NT2/D1 (cell line): ENCODE data around the gene FBXW8.

Source experiments
- DNase-seq: peaks from one replicate; pipeline ENCODE4 v3.0.0-alpha.2; 2011; ENCODE audit warnings: low read depth, low spot score
- H3K27me3 ChIP-seq: 2 replicates; pipeline ENCODE4 v1.6.0; 2011; ENCODE audit warnings: mild to moderate bottlenecking; ENCODE audit not compliant: insufficient read length, insufficient read depth
- H3K36me3 ChIP-seq: 2 replicates; pipeline ENCODE4 v1.6.1; 2011; ENCODE audit warnings: mild to moderate bottlenecking, low read length, mixed read lengths; ENCODE audit not compliant: insufficient read depth, insufficient read length
- H3K4me1 ChIP-seq: 2 replicates; pipeline ENCODE4 v1.5.1; 2011; ENCODE audit not compliant: insufficient read depth, insufficient read length
- H3K4me3 ChIP-seq: 2 replicates; pipeline ENCODE4 v1.5.1; 2011; ENCODE audit warnings: low read depth; ENCODE audit not compliant: insufficient read length
- H3K9ac ChIP-seq: 2 replicates; pipeline ENCODE4 v1.6.0; 2011; ENCODE audit warnings: low read depth; ENCODE audit not compliant: insufficient read length
- H3K9me3 ChIP-seq: 2 replicates; pipeline ENCODE4 v1.5.1; 2011; ENCODE audit warnings: mild to moderate bottlenecking, low read length; ENCODE audit not compliant: insufficient read depth
- SUZ12 ChIP-seq: IDR thresholded peaks from 2 replicates; pipeline ENCODE4 v1.6.1; 2011; ENCODE audit not compliant: insufficient read length, insufficient read depth; ENCODE audit errors: extremely low read depth
- YY1 ChIP-seq: IDR thresholded peaks from 2 replicates; pipeline ENCODE4 v1.6.1; 2011; ENCODE audit not compliant: insufficient read length, insufficient read depth
- ZNF274 ChIP-seq: IDR thresholded peaks from 2 replicates; pipeline ENCODE4 v1.6.1; 2011; ENCODE audit warnings: mild to moderate bottlenecking, low read depth, low read length

FBXW8 gene

GRCh38 chr12:117003883-117004404 lies 93.2 kb downstream of the FBXW8 start:
- no peaks in the 10 kb centered on the region for H3K27me3 ChIP-seq
- no peaks in the 10 kb centered on the region for H3K9me3 ChIP-seq
- TF ChIP-seq YY1, result no peak
- no peak for TF ChIP-seq SUZ12
- TF ChIP-seq ZNF274, result no peak
- H3K9ac ChIP-seq, result no peak overlapping the region
- H3K4me3 ChIP-seq, result no peak overlapping the region
- H3K4me1 ChIP-seq, result no peaks in the 10 kb centered on the region
- peaks cover 47% of the 10 kb centered on the region for H3K36me3 ChIP-seq
- DNase-seq, result no peak

- no peaks in the 10 kb centered on the region for H3K4me1 ChIP-seq
- TF ChIP-seq SUZ12, result no peak
- no peak for TF ChIP-seq ZNF274
- TF ChIP-seq YY1, result no peak
- no peaks in the 10 kb centered on the region for H3K27me3 ChIP-seq
- DNase-seq, result no peak
- peaks cover 3% of the 10 kb centered on the region; the same call in 1 of the 2 replicates for H3K9me3 ChIP-seq
- no peak overlapping the region for H3K9ac ChIP-seq
- peaks cover 50% of the 10 kb centered on the region for H3K36me3 ChIP-seq
- H3K4me3 ChIP-seq, result no peak overlapping the region
These were observed 94.8 kb downstream of the FBXW8 start for GRCh38 chr12:117005417-117006046.

- Histone ChIP-seq H3K36me3 (peaks cover 54% of the 10 kb centered on the region), H3K9me3 (peaks cover 3% of the 10 kb centered on the region; the same call in 1 of the 2 replicates), H3K9ac (no peak overlapping the region), H3K27me3 (no peaks in the 10 kb centered on the region), H3K4me3 (no peak overlapping the region), H3K4me1 (no peaks in the 10 kb centered on the region)
- no peak for DNase-seq
- no peak for TF ChIP-seq SUZ12
- no peak for TF ChIP-seq YY1
These were observed 95.6 kb downstream of the FBXW8 start for GRCh38 chr12:117006333-117006732.

DNA sequence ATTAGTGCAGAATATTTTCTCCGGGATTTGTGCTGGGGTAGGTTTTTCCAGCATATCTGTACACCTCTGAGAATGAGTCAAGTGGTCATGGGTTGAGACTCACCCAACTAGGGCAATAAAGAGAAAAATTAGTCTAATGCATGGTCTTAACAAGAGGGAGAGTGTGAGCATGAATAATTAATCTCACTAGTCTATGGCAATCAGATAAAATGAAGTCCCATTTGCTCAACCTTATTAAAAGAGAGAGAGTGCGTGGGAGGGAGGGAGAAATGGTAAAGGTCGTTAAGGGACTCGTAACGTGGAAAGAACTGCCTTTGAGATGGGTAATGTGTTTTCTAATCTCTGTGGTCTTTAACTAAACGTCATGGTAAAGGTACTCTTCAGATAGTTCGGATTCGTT lies 96.8 kb downstream of the FBXW8 start:
- Histone ChIP-seq H3K36me3 (peaks cover 57% of the 10 kb centered on the region), H3K9me3 (peaks cover 3% of the 10 kb centered on the region; the same call in 1 of the 2 replicates), H3K27me3 (no peaks in the 10 kb centered on the region), H3K4me3 (no peak overlapping the region), H3K4me1 (no peaks in the 10 kb centered on the region), H3K9ac (no peak overlapping the region)
- no peak for TF ChIP-seq SUZ12
- no peak for TF ChIP-seq YY1
- no peak for TF ChIP-seq ZNF274
- no peak for DNase-seq

DNA sequence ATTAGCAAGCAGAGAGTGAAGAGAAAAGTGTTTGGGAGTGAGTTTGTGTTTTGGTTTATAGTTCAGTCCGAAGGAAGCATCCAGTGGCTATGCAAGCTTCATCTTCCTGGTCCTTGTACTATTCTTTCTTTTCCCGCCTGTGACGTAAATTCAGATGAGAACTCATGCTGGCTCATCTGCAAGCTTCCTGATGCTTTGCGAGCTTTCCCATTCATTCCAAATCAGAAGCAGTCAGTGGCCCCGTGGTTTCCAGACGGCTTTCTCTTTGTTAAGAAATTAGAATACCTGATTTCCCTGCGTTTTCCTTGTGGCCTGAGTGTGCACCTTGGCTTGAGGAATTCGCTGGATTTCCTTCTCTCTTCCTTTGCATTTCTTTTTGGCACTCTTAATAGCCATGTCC lies 99.0 kb downstream of the FBXW8 start:
- TF ChIP-seq SUZ12 (no peak), ZNF274 (peak; percentile 64; the same call in 1 of the 2 replicates)
- H3K4me3 ChIP-seq, result no peak overlapping the region
- H3K27me3 ChIP-seq, result no peaks in the 10 kb centered on the region
- peaks cover 59% of the 10 kb centered on the region for H3K36me3 ChIP-seq
- H3K9me3 ChIP-seq, result peaks cover 15% of the 10 kb centered on the region; the same call in 1 of the 2 replicates
- H3K9ac ChIP-seq, result no peak overlapping the region
- DNase-seq, result peak; percentile 49
- no peaks in the 10 kb centered on the region for H3K4me1 ChIP-seq

DNA sequence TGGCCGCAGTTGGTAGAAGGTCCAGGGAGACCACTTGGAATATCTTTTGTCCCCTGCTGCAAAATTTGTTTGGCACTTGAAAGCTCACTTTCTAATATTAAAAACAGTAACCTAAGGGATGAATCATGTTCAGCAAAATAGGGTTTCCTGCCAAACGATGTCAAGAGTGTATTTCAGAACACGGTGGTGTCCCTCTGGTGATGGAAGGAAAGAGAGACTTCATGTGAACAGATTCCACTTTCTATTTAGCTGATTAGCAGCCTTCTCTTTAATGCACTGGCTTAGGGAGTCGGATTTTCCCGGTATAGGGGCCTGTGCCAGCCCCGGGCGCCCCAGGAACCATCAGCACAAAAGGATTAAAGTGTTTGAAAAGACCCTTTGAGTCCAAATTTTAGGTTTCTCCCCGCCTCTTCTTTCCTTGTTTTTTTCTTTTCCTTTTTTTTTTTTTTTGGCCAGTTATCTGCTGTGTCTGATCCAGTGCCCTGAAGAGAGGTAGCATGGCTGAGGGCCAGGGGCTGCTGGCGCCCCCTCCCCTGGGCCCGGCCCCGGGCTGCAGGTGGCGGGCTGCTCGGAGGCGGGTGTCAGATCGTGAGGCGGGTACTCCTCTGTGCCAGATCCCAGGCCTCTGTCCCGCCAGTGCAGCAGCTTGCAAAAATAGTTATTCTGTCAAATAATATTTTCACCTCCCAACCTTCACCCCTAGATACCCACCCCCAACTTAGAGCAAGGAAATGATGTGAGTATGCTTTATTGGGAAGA lies 100.1 kb downstream of the FBXW8 start:
- no peak overlapping the region for H3K9ac ChIP-seq
- peaks cover 58% of the 10 kb centered on the region for H3K36me3 ChIP-seq
- TF ChIP-seq ZNF274 (no peak), SUZ12 (no peak), YY1 (no peak)
- no peaks in the 10 kb centered on the region for H3K27me3 ChIP-seq
- H3K9me3 ChIP-seq, result peaks cover 21% of the 10 kb centered on the region
- no peak overlapping the region for H3K4me3 ChIP-seq
- no peak for DNase-seq
- H3K4me1 ChIP-seq, result no peaks in the 10 kb centered on the region
